Kidney (tissue), 14 donors: ENCODE data around the gene ZPBP2. TPM values are rescaled to one million over a fixed set of nuclear protein-coding genes. Genes with fewer than 3 reads are reported as not detected.
A peak's percentile ranks its signal among the peaks of the same experiment; 100 is the strongest.

Experiments
- DNase-seq, 5 donors: peaks; one replicate each; pipeline ENCODE4 v3.0.0-alpha.2; 2013 to 2020
- FAIRE-seq: peaks from 2 replicates; lab custom pipeline; 2012; peaks lifted over from hg19 to GRCh38; lab: Jason Lieb, UNC
- H3K27ac ChIP-seq, 2 donors: one replicate each; pipeline ENCODE4 v1.7.0; 2013; ENCODE audit warnings: low read depth in 2 of 2, low read length in 2 of 2, inconsistent platforms in 1 of 2
- H3K27me3 ChIP-seq: one replicate; pipeline ENCODE4 v1.7.1; 2013; ENCODE audit warnings: low read length, inconsistent platforms; ENCODE audit not compliant: control insufficient read depth, insufficient read depth
- H3K36me3 ChIP-seq, 3 donors: one replicate each; pipeline versions ENCODE4 v1.7.0 to v1.7.1; 2013; ENCODE audit warnings: low read length in 3 of 3, control low read depth in 1 of 3, inconsistent platforms in 1 of 3; ENCODE audit not compliant: insufficient read depth in 3 of 3, control insufficient read depth in 2 of 3
- H3K4me1 ChIP-seq, 3 donors: one replicate each; pipeline versions ENCODE4 v1.7.0 to v1.7.1; 2013; ENCODE audit warnings: low read length in 3 of 3, inconsistent platforms in 1 of 3, low read depth in 1 of 3; ENCODE audit not compliant: control insufficient read depth in 2 of 3, insufficient read depth in 2 of 3
- H3K4me3 ChIP-seq, 3 donors: one replicate each; pipeline versions ENCODE4 v1.7.0 to v1.8.1; 2013; ENCODE audit warnings: low read length in 3 of 3, control low read depth in 1 of 3, inconsistent platforms in 1 of 3
- H3K9ac ChIP-seq, 3 donors: one replicate each; pipeline versions ENCODE4 v1.7.0 to v1.7.1; 2013; ENCODE audit warnings: low read length in 3 of 3, control low read depth in 1 of 3, inconsistent platforms in 1 of 3
- H3K9me3 ChIP-seq, 3 donors: one replicate each; pipeline versions ENCODE4 v1.7.0 to v1.7.1; 2013; ENCODE audit warnings: low read length in 3 of 3, control low read depth in 1 of 3, inconsistent platforms in 1 of 3; ENCODE audit not compliant: control insufficient read depth in 2 of 3, insufficient read depth in 1 of 3
- intact Hi-C: fragments of 100-400 bp; cut with DNase I; formaldehyde crosslinking; loops from one replicate; pipeline ENCODE4 v1.11.1; 2022
- polyA plus RNA-seq: library from polyadenylated mRNA; stranded (reverse); fragments of 350-450 nt; fragmentation: Illumina TruSeq; extraction: RNeasy Lipid Tissue Mini Kit (QIAGEN cat#74804); gene quantifications from one replicate; pipeline ENCODE4 v1.2.3, GENCODE V29; 2014; ENCODE audit warnings: low read depth, low replicate concordance; ENCODE audit not compliant: insufficient read depth
- total RNA-seq: library from RNA; stranded (reverse); fragmentation: NEBNext Ultra II Directional; extraction: Animal tissue kit (Norgen Biotek cat#: 25700); gene quantifications from one replicate; pipeline ENCODE4 v1.2.1, GENCODE V29; 2021
- TF ChIP-seq, protein P1 (sequence below): IDR thresholded peaks from 3 replicates; pipeline ENCODE4 v1.5.1; 2012; ENCODE audit warnings: mild to moderate bottlenecking, moderate library complexity, borderline replicate concordance; ENCODE audit not compliant: insufficient read depth; ENCODE audit errors: extremely low read depth
- donor health status: control.
- donor health status: control.
- donor health status: control.
- donor health status: control.
- donor health status: control.
- donor health status: DM: yes; HTN: yes; CAD: no.
- donor health status: Normal renal cell carcinoma (clear cell type).

ZPBP2 gene
- total and polyA plus RNA-seq, 2 donors from 2014 or later = not detected

DNA sequence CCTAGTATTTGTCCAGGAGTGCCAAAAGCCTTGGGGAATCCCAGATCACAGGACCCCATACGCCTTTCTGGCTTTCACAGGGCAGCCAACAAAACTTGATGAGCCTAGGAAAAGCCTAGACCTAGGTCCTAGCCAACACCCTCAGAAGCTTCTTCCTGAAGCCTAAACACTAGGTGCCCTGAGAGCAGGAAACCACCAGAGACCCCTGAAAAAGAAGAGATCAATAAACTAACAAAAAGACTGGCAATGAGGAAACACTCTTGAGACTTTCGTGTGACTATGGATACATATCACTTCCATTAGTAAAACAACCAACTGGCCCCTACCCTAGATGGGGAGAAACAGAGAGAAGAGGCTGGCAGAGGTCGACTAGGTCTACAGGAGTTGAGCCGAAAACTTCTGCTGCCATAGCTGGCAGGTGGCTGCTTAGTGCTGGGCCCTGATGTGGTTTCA lies 58.2 kb downstream of the ZPBP2 start:
- TF ChIP-seq, protein P1, sequence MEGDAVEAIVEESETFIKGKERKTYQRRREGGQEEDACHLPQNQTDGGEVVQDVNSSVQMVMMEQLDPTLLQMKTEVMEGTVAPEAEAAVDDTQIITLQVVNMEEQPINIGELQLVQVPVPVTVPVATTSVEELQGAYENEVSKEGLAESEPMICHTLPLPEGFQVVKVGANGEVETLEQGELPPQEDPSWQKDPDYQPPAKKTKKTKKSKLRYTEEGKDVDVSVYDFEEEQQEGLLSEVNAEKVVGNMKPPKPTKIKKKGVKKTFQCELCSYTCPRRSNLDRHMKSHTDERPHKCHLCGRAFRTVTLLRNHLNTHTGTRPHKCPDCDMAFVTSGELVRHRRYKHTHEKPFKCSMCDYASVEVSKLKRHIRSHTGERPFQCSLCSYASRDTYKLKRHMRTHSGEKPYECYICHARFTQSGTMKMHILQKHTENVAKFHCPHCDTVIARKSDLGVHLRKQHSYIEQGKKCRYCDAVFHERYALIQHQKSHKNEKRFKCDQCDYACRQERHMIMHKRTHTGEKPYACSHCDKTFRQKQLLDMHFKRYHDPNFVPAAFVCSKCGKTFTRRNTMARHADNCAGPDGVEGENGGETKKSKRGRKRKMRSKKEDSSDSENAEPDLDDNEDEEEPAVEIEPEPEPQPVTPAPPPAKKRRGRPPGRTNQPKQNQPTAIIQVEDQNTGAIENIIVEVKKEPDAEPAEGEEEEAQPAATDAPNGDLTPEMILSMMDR = no peak
- no peaks in the 10 kb centered on the region for H3K27me3 ChIP-seq
- FAIRE-seq (no peak), DNase-seq (no peak)
- H3K9me3 ChIP-seq = no peaks in the 10 kb centered on the region
- H3K4me1 ChIP-seq = peaks cover 5 to 43% (median 26%) of the 10 kb centered on the region in 3 donors
- H3K4me3 ChIP-seq = peak overlapping the region; percentile 2 to 99 (median 57)
- H3K36me3 ChIP-seq = peaks cover 0 to 22% (median 15%) of the 10 kb centered on the region in 3 donors
- H3K9ac ChIP-seq = peak overlapping the region in 1 of 3 donors; percentile 73
- H3K27ac ChIP-seq = no peak overlapping the region
- intact Hi-C loops = no loop called here

DNA sequence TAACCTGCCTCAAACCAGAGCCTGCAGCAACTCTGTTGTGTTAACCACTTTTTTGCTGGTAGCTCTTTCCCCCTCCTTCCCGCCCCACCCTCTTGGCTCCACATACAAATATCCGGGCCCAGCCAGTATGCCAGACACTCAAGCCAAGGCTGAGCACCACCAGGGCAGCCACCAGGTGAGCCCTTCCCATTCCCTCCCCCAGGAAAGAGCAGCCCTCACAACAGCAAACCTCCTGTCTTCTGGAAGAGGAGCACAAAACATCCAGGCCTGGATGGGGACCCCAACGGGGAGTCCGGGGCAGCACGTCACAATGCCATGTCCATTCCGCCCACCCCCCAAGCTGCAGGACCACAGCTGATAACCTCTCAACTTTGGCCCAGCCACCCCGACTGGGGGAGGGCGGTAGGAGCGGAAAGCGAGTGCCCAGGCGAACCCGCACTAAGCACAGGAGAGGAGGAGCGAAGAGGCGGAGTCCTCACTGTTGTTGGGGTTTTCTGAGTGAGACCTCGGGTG lies 58.6 kb downstream of the ZPBP2 start:
- DNase-seq (peak in 3 of 5 donors; percentile 51 to 85 (median 68)), FAIRE-seq (no peak)
- Histone ChIP-seq H3K27ac (peak overlapping the region in 1 of 2 donors; percentile 89), H3K27me3 (no peaks in the 10 kb centered on the region), H3K4me1 (peaks cover 5 to 43% (median 26%) of the 10 kb centered on the region in 3 donors), H3K36me3 (peaks cover 0 to 22% (median 15%) of the 10 kb centered on the region in 3 donors), H3K4me3 (peak overlapping the region; percentile 57 to 99 (median 58)), H3K9ac (peak overlapping the region in 2 of 3 donors; percentile 30 to 73), H3K9me3 (no peaks in the 10 kb centered on the region)
- intact Hi-C loops = no loop called here
- TF ChIP-seq, protein P1 = no peak

Other genes with a start within 250 kb of the ZPBP2 start
- gene PPP1R1B, start 241.2 kb upstream of the ZPBP2 start, total RNA-seq = 31.1 TPM
- gene PPP1R1B, start 241.2 kb upstream of the ZPBP2 start, polyA plus RNA-seq = 22.9 TPM
- 47.6 TPM for gene STARD3, start 231.1 kb upstream of the ZPBP2 start, total RNA-seq
- gene STARD3, start 231.1 kb upstream of the ZPBP2 start, polyA plus RNA-seq = 32.1 TPM
- gene TCAP, start 202.9 kb upstream of the ZPBP2 start, total RNA-seq = 1.5 TPM
- 1.7 TPM for gene TCAP, start 202.9 kb upstream of the ZPBP2 start, polyA plus RNA-seq
- 8.2 TPM for gene PNMT, start 199.7 kb upstream of the ZPBP2 start, total RNA-seq
- 2.0 TPM for gene PNMT, start 199.7 kb upstream of the ZPBP2 start, polyA plus RNA-seq
- gene PGAP3, start 180.1 kb upstream of the ZPBP2 start, total RNA-seq = 48.5 TPM
- 33.8 TPM for gene PGAP3, start 180.1 kb upstream of the ZPBP2 start, polyA plus RNA-seq
- gene ERBB2, start 168.1 kb upstream of the ZPBP2 start, total RNA-seq = 186 TPM
- gene ERBB2, start 168.1 kb upstream of the ZPBP2 start, polyA plus RNA-seq = 76.5 TPM
- 51.6 TPM for gene MIEN1, start 137.7 kb upstream of the ZPBP2 start, total RNA-seq
- gene MIEN1, start 137.7 kb upstream of the ZPBP2 start, polyA plus RNA-seq = 186 TPM
- 72.5 TPM for gene GRB7, start 130.3 kb upstream of the ZPBP2 start, total RNA-seq
- gene GRB7, start 130.3 kb upstream of the ZPBP2 start, polyA plus RNA-seq = 20.9 TPM
- 10.2 TPM for gene IKZF3, start 3.9 kb upstream of the ZPBP2 start, total RNA-seq
- gene IKZF3, start 3.9 kb upstream of the ZPBP2 start, polyA plus RNA-seq = 0.09 TPM
- 5.6 TPM for gene GSDMB, start 50.4 kb downstream of the ZPBP2 start, total RNA-seq
- 3.5 TPM for gene GSDMB, start 50.4 kb downstream of the ZPBP2 start, polyA plus RNA-seq
- gene ORMDL3, start 59.4 kb downstream of the ZPBP2 start, total RNA-seq = 48.8 TPM
- gene ORMDL3, start 59.4 kb downstream of the ZPBP2 start, polyA plus RNA-seq = 85.9 TPM
- gene LRRC3C, start 59.5 kb downstream of the ZPBP2 start, total RNA-seq = not detected
- not detected for gene LRRC3C, start 59.5 kb downstream of the ZPBP2 start, polyA plus RNA-seq
- gene GSDMA, start 94.8 kb downstream of the ZPBP2 start, total RNA-seq = 0.47 TPM
- gene GSDMA, start 94.8 kb downstream of the ZPBP2 start, polyA plus RNA-seq = 0.80 TPM
- 66.4 TPM for gene PSMD3, start 112.6 kb downstream of the ZPBP2 start, total RNA-seq
- gene PSMD3, start 112.6 kb downstream of the ZPBP2 start, polyA plus RNA-seq = 63.6 TPM
- not detected for gene CSF3, start 147.2 kb downstream of the ZPBP2 start, total RNA-seq
- gene CSF3, start 147.2 kb downstream of the ZPBP2 start, polyA plus RNA-seq = not detected
- gene MED24, start 186.2 kb downstream of the ZPBP2 start, total RNA-seq = 66.3 TPM
- gene MED24, start 186.2 kb downstream of the ZPBP2 start, polyA plus RNA-seq = 53.7 TPM
- 63.9 TPM for gene THRA, start 194.8 kb downstream of the ZPBP2 start, total RNA-seq
- gene THRA, start 194.8 kb downstream of the ZPBP2 start, polyA plus RNA-seq = 40.8 TPM
- gene NR1D1, start 232.4 kb downstream of the ZPBP2 start, total RNA-seq = 30.8 TPM
- gene NR1D1, start 232.4 kb downstream of the ZPBP2 start, polyA plus RNA-seq = 7.1 TPM